OCI-LY7 (cell line): Measurements from ENCODE around the gene SYNDIG1L. TPM values are rescaled to one million over a fixed set of nuclear protein-coding genes. Genes with fewer than 3 reads are reported as not detected.

Experiments used
- BruUV-seq: library from RNA; stranded (reverse); fragments of 400-500 nt; replicated peaks from 2 replicates; lab custom pipeline; 2021; lab: Mats Ljungman, UMichigan
- CTCF ChIA-PET: fragments of 300-600 bp; sonication (Branson Sonifier 250); formaldehyde crosslinking; loops from one replicate; lab custom pipeline; 2022; ENCODE audit warnings: antibody characterized with exemption; ENCODE audit not compliant: unreplicated experiment; lab: Charles Lee
- POLR2A ChIA-PET: fragments of 300-600 bp; sonication (Branson Sonifier 250); formaldehyde crosslinking; loops from one replicate; lab custom pipeline; 2022; ENCODE audit warnings: antibody characterized with exemption; lab: Charles Lee
- DNase-seq: peaks from one replicate; pipeline ENCODE4 v3.0.0-alpha.2; 2015; ENCODE audit warnings: low spot score
- H2AFZ ChIP-seq: fragments of 200-600 bp; sonication (generic), shearing (Covaris generic); 2 replicates; pipeline ENCODE4 v1.6.1; 2014; ENCODE audit warnings: mild to moderate bottlenecking, antibody characterized with exemption, low read length, moderate library complexity
- H3K27ac ChIP-seq: fragments of 200-600 bp; sonication (generic); 2 replicates; pipeline ENCODE4 v1.5.1; 2014; ENCODE audit warnings: mixed run types, low read depth, mild to moderate bottlenecking, moderate library complexity, low read length, inconsistent platforms; ENCODE audit not compliant: poor library complexity, severe bottlenecking
- H3K36me3 ChIP-seq: fragments of 200-600 bp; sonication (generic); 2 replicates; pipeline ENCODE4 v1.6.1; 2014; ENCODE audit warnings: mild to moderate bottlenecking, antibody characterized with exemption, low read length, moderate library complexity, mixed read lengths; ENCODE audit not compliant: insufficient read depth
- H3K4me1 ChIP-seq: fragments of 200-600 bp; sonication (generic); 2 replicates; pipeline ENCODE4 v1.5.1; 2014; ENCODE audit warnings: mild to moderate bottlenecking, low read length; ENCODE audit not compliant: insufficient read depth, poor library complexity, severe bottlenecking
- H3K4me2 ChIP-seq: fragments of 200-600 bp; sonication (generic); 2 replicates; pipeline ENCODE4 v1.6.1; 2014; ENCODE audit warnings: mild to moderate bottlenecking, low read length
- H3K4me3 ChIP-seq: fragments of 200-600 bp; sonication (generic); 2 replicates; pipeline ENCODE4 v1.5.1; 2014; ENCODE audit warnings: mild to moderate bottlenecking, low read depth, low read length; ENCODE audit not compliant: poor library complexity, severe bottlenecking
- H3K79me2 ChIP-seq: fragments of 200-600 bp; sonication (generic); 2 replicates; pipeline ENCODE4 v1.6.1; 2016; ENCODE audit warnings: low read depth, mild to moderate bottlenecking, low read length, moderate library complexity, mixed read lengths; ENCODE audit not compliant: insufficient read depth
- H3K9me2 ChIP-seq: fragments of 200-600 bp; sonication (generic); 2 replicates; pipeline ENCODE4 v1.6.1; 2016; ENCODE audit warnings: mild to moderate bottlenecking, low read length, mixed read lengths; ENCODE audit not compliant: insufficient read depth
- H3K9me3 ChIP-seq: fragments of 200-600 bp; sonication (generic); 2 replicates; pipeline ENCODE4 v1.6.1; 2014; ENCODE audit warnings: mild to moderate bottlenecking, mixed run types, low read length, mixed read lengths
- H4K20me1 ChIP-seq: fragments of 200-600 bp; sonication (generic); 2 replicates; pipeline ENCODE4 v1.6.1; 2014; ENCODE audit warnings: mild to moderate bottlenecking, antibody characterized with exemption, low read length, moderate library complexity, mixed read lengths; ENCODE audit not compliant: insufficient read depth
- EZH2phosphoT487 ChIP-seq: fragments of 200-600 bp; sonication (generic); IDR thresholded peaks from 2 replicates; pipeline ENCODE4 v1.6.1; 2018; ENCODE audit warnings: low read depth, borderline replicate concordance, mild to moderate bottlenecking, mixed run types, antibody characterized with exemption, low read length, moderate library complexity, mixed read lengths
- intact Hi-C: fragments of 100-400 bp; cut with micrococcal nuclease; formaldehyde crosslinking; loops from one replicate; pipeline ENCODE4 v1.10.0; 2022; ENCODE audit not compliant: unreplicated experiment
- total RNA-seq, 2 experiments: library from RNA; depleted of rRNA in 1 of 2; stranded (reverse); fragments of >200 nt in 1 of 2; shearing (Covaris generic) in 1 of 2; gene quantifications; 2 replicates each; pipeline ENCODE4 v1.2.3, GENCODE V29; 2014 to 2022
- TF ChIP-seq, protein P1 (sequence below): fragments of 200-600 bp; sonication (generic); conservative IDR thresholded peaks from 2 replicates; pipeline ENCODE4 v1.5.1; 2014; ENCODE audit warnings: mild to moderate bottlenecking, antibody characterized with exemption, low read length, moderate library complexity, mixed read lengths

SYNDIG1L gene
- total RNA-seq, 2 experiments from 2014 or later: not detected

DNA sequence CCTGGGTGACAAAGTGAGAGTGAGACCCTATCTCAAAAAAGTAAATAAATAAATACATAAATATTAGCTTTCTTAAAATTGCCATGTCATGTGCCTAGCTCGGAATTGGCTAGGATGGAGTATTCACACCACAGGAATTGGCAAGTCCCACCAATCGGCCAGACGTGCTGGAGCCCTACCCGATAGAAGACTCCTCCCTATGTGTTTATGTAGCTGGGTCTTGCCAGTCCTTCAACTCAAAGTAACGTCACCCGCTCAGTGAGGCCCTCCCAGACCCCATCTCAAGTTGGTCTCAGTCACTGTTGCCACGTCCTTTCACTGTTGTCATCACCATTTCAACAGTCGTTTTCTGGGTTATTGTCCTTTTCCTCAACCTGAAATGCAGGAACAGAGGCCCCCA is 57.6 kb downstream of the SYNDIG1L start:
- Histone ChIP-seq H3K4me1 (no peaks in the 10 kb centered on the region), H4K20me1 (no peaks in the 10 kb centered on the region), H3K4me3 (no peak overlapping the region), H3K79me2 (no peaks in the 10 kb centered on the region), H3K27ac (no peak overlapping the region), H3K4me2 (no peak overlapping the region), H3K9me2 (no peaks in the 10 kb centered on the region), H3K9me3 (no peaks in the 10 kb centered on the region), H3K36me3 (no peaks in the 10 kb centered on the region), H2AFZ (no peak overlapping the region)
- DNase-seq: no peak
- intact Hi-C loops: no loop called here
- TF ChIP-seq, protein P1, sequence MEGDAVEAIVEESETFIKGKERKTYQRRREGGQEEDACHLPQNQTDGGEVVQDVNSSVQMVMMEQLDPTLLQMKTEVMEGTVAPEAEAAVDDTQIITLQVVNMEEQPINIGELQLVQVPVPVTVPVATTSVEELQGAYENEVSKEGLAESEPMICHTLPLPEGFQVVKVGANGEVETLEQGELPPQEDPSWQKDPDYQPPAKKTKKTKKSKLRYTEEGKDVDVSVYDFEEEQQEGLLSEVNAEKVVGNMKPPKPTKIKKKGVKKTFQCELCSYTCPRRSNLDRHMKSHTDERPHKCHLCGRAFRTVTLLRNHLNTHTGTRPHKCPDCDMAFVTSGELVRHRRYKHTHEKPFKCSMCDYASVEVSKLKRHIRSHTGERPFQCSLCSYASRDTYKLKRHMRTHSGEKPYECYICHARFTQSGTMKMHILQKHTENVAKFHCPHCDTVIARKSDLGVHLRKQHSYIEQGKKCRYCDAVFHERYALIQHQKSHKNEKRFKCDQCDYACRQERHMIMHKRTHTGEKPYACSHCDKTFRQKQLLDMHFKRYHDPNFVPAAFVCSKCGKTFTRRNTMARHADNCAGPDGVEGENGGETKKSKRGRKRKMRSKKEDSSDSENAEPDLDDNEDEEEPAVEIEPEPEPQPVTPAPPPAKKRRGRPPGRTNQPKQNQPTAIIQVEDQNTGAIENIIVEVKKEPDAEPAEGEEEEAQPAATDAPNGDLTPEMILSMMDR: no peak
- no peak for TF ChIP-seq EZH2phosphoT487
- ChIA-PET CTCF (no interaction called here), POLR2A (interaction anchor here (0.6 kb wide), 1 partner anchor 14 kb away, joined by 5 read pairs; no protein-coding TSS in a partner anchor)
- no TSS peak for BruUV-seq

DNA sequence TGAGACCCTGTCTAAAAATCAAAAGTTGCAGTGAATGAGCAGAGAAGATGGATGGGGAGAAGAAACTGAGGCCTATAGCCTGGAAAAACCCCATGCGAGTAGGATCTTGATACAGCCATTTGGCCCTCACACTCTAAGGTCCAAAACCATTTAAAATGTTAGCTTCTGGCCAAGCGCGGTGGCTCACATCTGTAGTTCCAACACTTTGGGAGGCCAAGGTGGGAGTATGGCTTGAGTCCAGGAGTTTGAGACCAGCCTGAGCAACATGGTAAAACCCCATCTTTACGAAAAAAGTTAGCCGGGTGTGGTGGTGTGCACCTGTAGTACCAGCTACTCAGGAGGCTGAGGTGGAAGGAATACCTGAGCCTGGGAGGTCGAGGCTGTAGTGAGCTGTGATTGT is 58.0 kb downstream of the SYNDIG1L start:
- ChIA-PET CTCF (no interaction called here), POLR2A (interaction anchor here (0.6 kb wide), 1 partner anchor 13 kb away, joined by 5 read pairs; no protein-coding TSS in a partner anchor)
- Histone ChIP-seq H4K20me1 (no peaks in the 10 kb centered on the region), H3K9me2 (no peaks in the 10 kb centered on the region), H3K4me3 (no peak overlapping the region), H3K79me2 (no peaks in the 10 kb centered on the region), H3K27ac (no peak overlapping the region), H2AFZ (no peak overlapping the region), H3K36me3 (no peaks in the 10 kb centered on the region), H3K4me1 (no peaks in the 10 kb centered on the region), H3K9me3 (no peaks in the 10 kb centered on the region), H3K4me2 (no peak overlapping the region)
- DNase-seq: no peak
- no TSS peak for BruUV-seq
- intact Hi-C loops: no loop called here
- TF ChIP-seq, protein P1: no peak
- no peak for TF ChIP-seq EZH2phosphoT487

DNA sequence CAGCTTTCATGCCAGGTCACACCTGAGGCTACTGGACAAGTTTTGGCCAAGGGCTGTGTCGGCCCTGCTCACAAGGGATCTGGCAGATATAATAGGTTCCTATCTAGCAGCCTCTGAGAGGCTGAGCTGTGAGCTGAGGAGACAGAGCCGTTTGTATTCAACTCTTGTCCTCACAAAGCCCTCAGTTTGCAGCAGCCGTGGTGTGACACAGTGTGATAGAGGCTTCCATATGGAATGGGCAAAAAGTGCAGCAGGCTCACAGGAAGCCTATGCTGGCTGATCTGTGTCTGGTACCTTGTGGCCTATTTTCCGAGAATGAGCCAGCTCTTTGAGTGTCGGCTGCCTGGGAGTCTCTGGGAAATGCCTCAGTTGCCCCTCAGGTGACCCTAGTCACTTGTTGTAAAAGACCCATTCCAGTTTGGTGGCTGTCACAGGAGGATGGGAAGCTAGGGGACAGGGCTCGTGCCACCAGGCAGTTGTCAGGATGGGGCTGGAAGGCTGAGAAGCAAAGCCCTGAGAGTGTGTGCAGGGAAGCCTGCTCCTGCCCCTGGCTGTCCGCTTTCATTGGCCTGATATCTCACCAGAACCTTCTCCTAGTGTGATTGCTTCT is 61.6 kb downstream of the SYNDIG1L start:
- Histone ChIP-seq H3K27ac (no peak overlapping the region), H3K4me3 (no peak overlapping the region), H3K9me2 (no peaks in the 10 kb centered on the region), H2AFZ (no peak overlapping the region), H3K9me3 (no peaks in the 10 kb centered on the region), H3K79me2 (no peaks in the 10 kb centered on the region), H4K20me1 (no peaks in the 10 kb centered on the region), H3K36me3 (no peaks in the 10 kb centered on the region), H3K4me2 (no peak overlapping the region), H3K4me1 (no peaks in the 10 kb centered on the region)
- ChIA-PET CTCF (interaction anchor here (1.6 kb wide), 1 partner anchor 126 kb away, joined by 5 read pairs; no protein-coding TSS in a partner anchor), POLR2A (interaction anchor here (0.6 kb wide), 2 partner anchors 17 to 402 kb away, joined by 4 to 7 read pairs; no protein-coding TSS in a partner anchor)
- intact Hi-C loops: loop anchor here (5.0 kb wide), 1 partner anchor 248 kb away; the partner anchor contains the start of gene LTBP2
- TF ChIP-seq, protein P1: no peak
- TF ChIP-seq EZH2phosphoT487: no peak
- no peak for DNase-seq
- BruUV-seq: no TSS peak
